Measurements from ENCODE around the gene SENP1.
"Not testable (repeated sequence)": the region's sequence is repeated elsewhere in the genome, so short reads cannot be mapped to it uniquely, and the experiment has no call there.

SENP1 gene

DNA sequence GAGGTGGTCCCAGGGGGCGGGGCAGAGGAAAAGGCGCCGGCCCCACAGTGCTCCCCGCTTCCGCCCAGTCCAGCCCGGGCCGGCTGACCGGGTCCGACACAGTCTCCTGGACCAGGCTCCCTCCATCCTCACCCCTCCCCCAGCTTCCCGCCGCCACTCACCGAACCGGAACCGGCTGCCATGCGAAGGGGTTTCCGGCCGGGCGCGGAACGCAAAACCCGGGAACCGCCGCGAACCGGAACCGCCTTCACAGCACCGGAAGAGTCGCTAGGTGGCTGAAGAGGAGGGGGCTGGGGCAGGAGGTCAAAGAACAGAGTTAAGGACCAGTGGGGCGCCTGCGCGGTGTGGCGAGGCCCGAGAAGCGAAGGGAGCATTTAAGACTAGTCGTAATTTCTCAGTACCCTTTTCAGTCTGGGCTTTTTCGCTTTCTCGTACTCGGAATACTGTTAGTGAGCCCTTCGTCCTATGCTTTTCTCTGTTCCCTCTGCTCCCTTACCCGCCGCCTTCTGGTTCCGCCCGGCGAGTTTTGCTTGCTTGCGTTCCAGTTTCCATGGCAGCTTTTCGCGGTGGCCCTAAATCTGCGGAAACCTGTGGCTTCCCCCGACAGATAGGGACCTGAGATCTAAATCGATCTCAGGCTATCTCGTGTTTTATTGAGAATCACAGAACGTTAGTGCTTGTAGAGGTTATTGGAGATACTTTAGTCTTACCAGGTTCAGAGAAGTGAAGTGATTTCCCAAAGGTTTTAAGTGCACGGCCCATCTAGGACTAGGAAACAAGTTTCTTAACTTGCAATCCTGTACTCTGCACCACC is at the start of gene SENP1:
Gene SENP1 (minus strand): TSS at position 213 of the 814 bp plus-strand sequence. CDS start 4,607 bp downstream, outside the sequence.
- peaks cover 2% of the 10 kb centered on the region for H3K36me3 Mint-ChIP-seq
- H3K27me3 Mint-ChIP-seq: no peaks in the 10 kb centered on the region
- H3K4me3 Mint-ChIP-seq: peak within 1 kb of the TSS; percentile 94

DNA sequence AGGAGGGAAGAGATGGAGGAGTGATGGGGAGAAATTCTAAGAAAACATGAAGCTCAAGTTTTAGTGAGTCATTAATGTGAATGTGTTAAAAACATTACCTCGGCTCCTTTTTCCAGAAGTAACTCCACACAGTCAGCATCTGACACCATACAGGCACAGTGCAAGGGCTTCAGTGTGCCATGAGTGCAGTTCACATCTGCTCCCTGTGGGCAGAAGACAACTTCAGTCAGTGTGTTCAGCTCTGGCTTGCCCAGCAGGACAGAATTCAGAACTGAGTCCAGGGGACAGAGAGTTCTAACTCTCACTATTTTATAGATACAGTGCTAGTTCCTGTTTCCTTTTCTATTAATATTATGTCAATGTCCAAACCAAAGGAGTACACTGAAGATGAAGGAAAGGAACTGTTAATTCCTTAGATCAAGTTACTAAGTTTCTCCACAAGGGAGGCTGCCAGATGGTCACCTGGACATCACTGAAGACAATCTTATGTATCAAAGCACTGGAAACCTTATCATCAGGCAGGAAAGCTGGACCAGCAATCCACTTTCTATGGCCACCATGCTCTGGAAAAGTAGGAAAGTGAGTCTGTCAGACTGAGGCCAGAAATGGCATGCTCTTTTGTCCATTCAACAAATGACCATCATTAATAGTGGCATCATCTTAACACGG is 45.4 kb upstream of the SENP1 start:
- no peak for DNase-seq (ENCODE audit: low spot score in 2 of 2)
- Mint-ChIP-seq H3K9me3 (no peaks in the 10 kb centered on the region), H3K27ac (no peak overlapping the region), H3K4me3 (no peak overlapping the region), H3K36me3 (peaks cover 34% of the 10 kb centered on the region), H3K27me3 (no peaks in the 10 kb centered on the region), H3K4me1 (peaks cover 6% of the 10 kb centered on the region)
- no peak for ATAC-seq (ENCODE audit: low read depth)

More for the DNA sequence above, at the start of gene SENP1:
- Mint-ChIP-seq H3K27ac (peak within 1 kb of the TSS; percentile 99), H3K4me1 (peaks cover 35% of the 10 kb centered on the region), H3K9me3 (no peaks in the 10 kb centered on the region)
- DNase-seq (ENCODE audit: low spot score in 2 of 2): peak; percentile 88 to 90
- peak; percentile 78 for ATAC-seq (ENCODE audit: low read depth)

DNA sequence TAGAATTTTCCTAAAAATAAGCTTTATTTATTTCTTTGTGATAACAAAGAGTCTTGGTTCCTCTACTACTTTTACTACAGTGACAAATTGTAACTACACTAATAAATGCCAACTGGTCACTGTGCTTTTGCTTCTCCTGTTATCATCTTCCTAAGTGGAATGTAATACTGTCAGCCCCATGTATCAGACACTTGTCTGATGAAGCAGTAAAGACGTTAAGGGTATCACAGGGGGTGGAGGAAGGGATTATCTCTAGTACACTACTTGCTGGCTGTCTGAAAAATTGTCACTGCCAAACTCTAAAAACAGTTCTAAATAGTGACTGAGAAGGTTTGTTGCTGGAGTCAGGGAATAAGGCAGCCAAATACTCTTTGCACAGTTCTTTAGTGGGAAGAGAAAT is 40.1 kb upstream of the SENP1 start:
- Mint-ChIP-seq H3K9me3 (no peaks in the 10 kb centered on the region), H3K4me3 (no peak overlapping the region), H3K4me1 (no peaks in the 10 kb centered on the region), H3K36me3 (peaks cover 42% of the 10 kb centered on the region), H3K27ac (no peak overlapping the region), H3K27me3 (no peaks in the 10 kb centered on the region)
- DNase-seq (ENCODE audit: low spot score in 2 of 2): no peak
- ATAC-seq (ENCODE audit: low read depth): no peak

- Mint-ChIP-seq H3K36me3 (peaks cover 36% of the 10 kb centered on the region), H3K27me3 (no peaks in the 10 kb centered on the region), H3K4me3 (no peak overlapping the region), H3K9me3 (no peaks in the 10 kb centered on the region), H3K27ac (no peak overlapping the region), H3K4me1 (no peaks in the 10 kb centered on the region)
- DNase-seq (ENCODE audit: low spot score in 2 of 2) (no peak), ATAC-seq (ENCODE audit: low read depth) (no peak)
These were observed 38.0 kb upstream of the SENP1 start for GRCh38 chr12:48143898-48144297.

GRCh38 chr12:48142818-48143674 is 37.2 kb upstream of the SENP1 start:
- Mint-ChIP-seq H3K9me3 (no peaks in the 10 kb centered on the region), H3K4me3 (no peak overlapping the region), H3K27me3 (no peaks in the 10 kb centered on the region), H3K27ac (no peak overlapping the region), H3K36me3 (peaks cover 33% of the 10 kb centered on the region), H3K4me1 (no peaks in the 10 kb centered on the region)
- no peak for ATAC-seq (ENCODE audit: low read depth)
- DNase-seq (ENCODE audit: low spot score in 2 of 2): no peak

- H3K4me1 Mint-ChIP-seq: no peaks in the 10 kb centered on the region
- DNase-seq (ENCODE audit: low spot score in 2 of 2): no peak
- ATAC-seq (ENCODE audit: low read depth): no peak
- H3K9me3 Mint-ChIP-seq: no peaks in the 10 kb centered on the region
- no peak overlapping the region for H3K4me3 Mint-ChIP-seq
- no peaks in the 10 kb centered on the region for H3K27me3 Mint-ChIP-seq
- H3K27ac Mint-ChIP-seq: no peak overlapping the region
- peaks cover 33% of the 10 kb centered on the region for H3K36me3 Mint-ChIP-seq
These were observed 29.1 kb upstream of the SENP1 start for GRCh38 chr12:48135027-48135426.

DNA sequence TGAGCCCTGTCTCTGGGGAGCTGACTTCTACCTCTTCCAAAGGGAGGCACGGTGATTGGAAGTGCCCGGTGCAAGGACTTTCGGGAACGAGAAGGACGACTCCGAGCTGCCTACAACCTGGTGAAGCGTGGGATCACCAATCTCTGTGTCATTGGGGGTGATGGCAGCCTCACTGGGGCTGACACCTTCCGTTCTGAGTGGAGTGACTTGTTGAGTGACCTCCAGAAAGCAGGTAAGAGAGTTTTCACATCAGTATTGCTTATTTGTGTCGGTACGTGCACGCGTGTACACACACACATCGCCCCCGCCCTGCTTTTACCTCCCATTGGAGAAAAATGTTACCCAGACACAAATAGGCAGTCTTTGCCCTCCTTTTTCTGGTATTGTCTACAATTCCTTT is 26.9 kb upstream of the SENP1 start:
- ATAC-seq (ENCODE audit: low read depth): no peak
- Mint-ChIP-seq H3K4me3 (no peak overlapping the region), H3K27me3 (no peaks in the 10 kb centered on the region), H3K4me1 (no peaks in the 10 kb centered on the region), H3K36me3 (peaks cover 33% of the 10 kb centered on the region), H3K27ac (no peak overlapping the region), H3K9me3 (no peaks in the 10 kb centered on the region)
- DNase-seq (ENCODE audit: low spot score in 2 of 2): no peak

DNA sequence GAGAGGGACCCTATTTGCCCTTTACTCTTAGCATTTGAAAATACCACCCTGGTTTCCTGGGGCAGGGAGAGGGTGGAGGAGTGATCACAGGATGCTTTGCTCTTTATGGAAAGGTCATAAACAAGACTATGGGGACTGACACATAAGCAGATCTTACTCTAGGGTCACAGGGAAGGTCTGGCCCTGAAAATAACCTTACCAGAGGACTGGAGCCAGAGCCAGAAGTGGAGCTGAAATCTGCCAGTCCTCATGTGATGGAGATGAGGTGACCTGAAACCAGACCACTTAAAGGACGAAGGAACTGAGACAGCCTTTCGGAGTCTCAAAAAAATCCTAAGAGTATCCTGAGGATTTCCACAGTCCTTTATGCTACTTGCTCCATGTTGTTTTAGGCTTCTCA is 25.6 kb upstream of the SENP1 start:
- Mint-ChIP-seq H3K4me1 (no peaks in the 10 kb centered on the region), H3K27ac (no peak overlapping the region), H3K9me3 (no peaks in the 10 kb centered on the region), H3K27me3 (no peaks in the 10 kb centered on the region), H3K36me3 (peaks cover 39% of the 10 kb centered on the region), H3K4me3 (no peak overlapping the region)
- ATAC-seq (ENCODE audit: low read depth) (no peak), DNase-seq (ENCODE audit: low spot score in 2 of 2) (no peak)

- DNase-seq (ENCODE audit: low spot score in 2 of 2) (no peak), ATAC-seq (ENCODE audit: low read depth) (no peak)
- peaks cover 34% of the 10 kb centered on the region for H3K36me3 Mint-ChIP-seq
- no peaks in the 10 kb centered on the region for H3K27me3 Mint-ChIP-seq
- H3K4me3 Mint-ChIP-seq: no peak overlapping the region
- H3K9me3 Mint-ChIP-seq: no peaks in the 10 kb centered on the region
- H3K4me1 Mint-ChIP-seq: no peaks in the 10 kb centered on the region
- no peak overlapping the region for H3K27ac Mint-ChIP-seq
These were observed 23.5 kb upstream of the SENP1 start for GRCh38 chr12:48129376-48129775.

GRCh38 chr12:48128800-48129199 is 22.9 kb upstream of the SENP1 start:
- ATAC-seq (ENCODE audit: low read depth) (no peak), DNase-seq (ENCODE audit: low spot score in 2 of 2) (no peak)
- H3K36me3 Mint-ChIP-seq: peaks cover 32% of the 10 kb centered on the region
- no peaks in the 10 kb centered on the region for H3K4me1 Mint-ChIP-seq
- H3K27ac Mint-ChIP-seq: no peak overlapping the region
- H3K27me3 Mint-ChIP-seq: no peaks in the 10 kb centered on the region
- no peak overlapping the region for H3K4me3 Mint-ChIP-seq
- H3K9me3 Mint-ChIP-seq: no peaks in the 10 kb centered on the region

DNA sequence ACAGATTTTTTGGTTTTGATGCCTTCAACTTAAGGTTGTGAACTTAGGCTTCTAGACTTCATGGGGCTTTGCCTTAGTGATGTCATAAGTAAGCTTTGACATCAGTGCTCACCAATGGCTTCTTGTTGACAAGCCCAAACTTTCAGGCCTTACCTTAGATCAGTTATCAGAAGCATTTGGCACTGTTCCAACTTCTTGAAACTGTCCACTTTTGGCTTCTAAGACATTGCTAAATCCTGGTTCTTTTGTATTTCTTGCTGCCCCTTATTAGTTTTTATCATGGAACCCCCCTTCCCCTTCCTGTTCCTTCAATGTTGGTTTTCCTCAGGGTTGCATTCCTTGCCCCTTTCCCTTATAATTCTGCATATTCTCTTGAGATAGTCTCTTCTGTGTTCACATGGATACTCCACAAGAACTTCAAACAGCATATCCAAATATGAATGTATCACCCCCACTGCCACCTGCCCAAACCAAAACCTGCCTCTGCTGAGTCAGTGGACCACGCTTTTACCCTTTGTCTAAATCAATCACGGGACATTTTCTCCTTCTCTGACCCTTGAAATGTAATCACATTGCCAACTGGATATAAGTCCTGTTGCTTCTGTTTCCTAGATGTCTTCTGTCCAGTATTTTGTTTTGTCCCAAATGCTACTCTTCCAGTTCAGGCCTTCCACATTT is 21.2 kb upstream of the SENP1 start:
- peaks cover 2% of the 10 kb centered on the region for H3K4me1 Mint-ChIP-seq
- DNase-seq (ENCODE audit: low spot score in 2 of 2): no peak
- no peak overlapping the region for H3K4me3 Mint-ChIP-seq
- H3K9me3 Mint-ChIP-seq: no peaks in the 10 kb centered on the region
- no peak for ATAC-seq (ENCODE audit: low read depth)
- peaks cover 29% of the 10 kb centered on the region for H3K36me3 Mint-ChIP-seq
- H3K27ac Mint-ChIP-seq: no peak overlapping the region
- H3K27me3 Mint-ChIP-seq: no peaks in the 10 kb centered on the region

GRCh38 chr12:48125985-48126384 is 20.1 kb upstream of the SENP1 start:
- Mint-ChIP-seq H3K36me3 (peaks cover 29% of the 10 kb centered on the region), H3K27me3 (no peaks in the 10 kb centered on the region), H3K4me3 (no peak overlapping the region), H3K9me3 (no peaks in the 10 kb centered on the region), H3K4me1 (peaks cover 4% of the 10 kb centered on the region), H3K27ac (no peak overlapping the region)
- no peak for ATAC-seq (ENCODE audit: low read depth)
- DNase-seq (ENCODE audit: low spot score in 2 of 2): no peak

DNA sequence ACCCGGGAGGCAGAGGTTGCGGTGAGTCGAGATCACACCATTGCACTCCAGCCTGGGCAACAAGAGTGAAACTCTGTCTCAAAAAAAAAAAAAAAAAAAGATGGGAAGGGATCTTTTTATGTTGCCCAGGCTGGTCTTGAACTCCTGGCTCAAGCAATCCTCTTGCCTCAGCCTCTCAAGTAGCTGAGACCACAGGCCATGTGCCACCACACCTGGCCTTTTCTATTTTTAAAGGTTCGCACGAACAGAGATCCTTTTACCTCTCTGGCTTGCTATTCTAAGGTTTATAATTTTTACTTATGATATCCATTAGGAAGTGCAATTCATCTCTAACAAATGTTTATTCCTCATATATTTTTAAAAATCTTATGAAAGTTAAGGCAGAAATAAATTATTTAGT is 19.7 kb upstream of the SENP1 start:
- not testable (repeated sequence) for H3K27ac Mint-ChIP-seq; ATAC-seq (ENCODE audit: low read depth); H3K9me3 Mint-ChIP-seq; H3K27me3 Mint-ChIP-seq; H3K4me3 Mint-ChIP-seq; H3K4me1 Mint-ChIP-seq; DNase-seq (ENCODE audit: low spot score in 2 of 2)
- peaks cover 29% of the 10 kb centered on the region for H3K36me3 Mint-ChIP-seq
